B cell (primary cell): Measurements from ENCODE around the gene SPACA5. TPM values are rescaled to one million over a fixed set of nuclear protein-coding genes. Genes with fewer than 3 reads are reported as not detected.
A peak's percentile ranks its signal among the peaks of the same experiment; 100 is the strongest.
"Not testable (repeated sequence)": the region's sequence is repeated elsewhere in the genome, so short reads cannot be mapped to it uniquely, and the experiment has no call there.

ENCODE experiments used
- ATAC-seq: fragments of 200-7000 bp; cut with Tn5 transposase; one replicate; pipeline ENCODE4 v1.10.0; 2021; ENCODE audit warnings: low read depth, mild to moderate bottlenecking, moderate number of reproducible peaks, moderate library complexity
- CTCF ChIA-PET: fragments of 350-600 bp; sonication (Branson Sonifier 250); formaldehyde crosslinking; loops from one replicate; lab custom pipeline; 2021; ENCODE audit warnings: antibody characterized with exemption, inconsistent platforms; lab: Charles Lee
- POLR2A ChIA-PET: fragments of 350-600 bp; sonication (Branson Sonifier 250); formaldehyde crosslinking; loops from one replicate; lab custom pipeline; 2021; ENCODE audit warnings: antibody characterized with exemption; lab: Charles Lee
- DNase-seq: peaks from one replicate; pipeline ENCODE4 v3.0.0; 2013
- H2AFZ ChIP-seq: 2 replicates; pipeline ENCODE4 v1.6.1; 2012; ENCODE audit warnings: mild to moderate bottlenecking, low read depth, low read length; ENCODE audit not compliant: insufficient read depth, poor library complexity, severe bottlenecking
- H3K27ac ChIP-seq, 2 donors: 1 replicate in 1 of 2; 2 replicates in 1 of 2; pipeline ENCODE4 v1.5.1; 2012 to 2013; ENCODE audit warnings: low read length in 2 of 2, mild to moderate bottlenecking in 2 of 2, moderate library complexity in 1 of 2
- H3K27me3 ChIP-seq, 4 experiments: fragments of 200-600 bp in 1 of 4; sonication (generic) in 1 of 4; replicated peaks in 1 of 4; 1 replicate in 2 of 4; 2 replicates in 2 of 4; pipeline versions ENCODE4 v1.6.1 to v1.7.0; 2013 to 2016; ENCODE audit warnings: low read length in 3 of 4, mild to moderate bottlenecking in 2 of 4, mixed read lengths in 1 of 4, moderate library complexity in 1 of 4; ENCODE audit not compliant: insufficient read depth in 4 of 4, control insufficient read depth in 3 of 4; ENCODE audit errors: control extremely low read depth in 1 of 4
- H3K36me3 ChIP-seq, 2 experiments: replicated peaks in 1 of 2; 1 replicate in 1 of 2; 2 replicates in 1 of 2; pipeline versions ENCODE4 v1.6.1 to v1.7.1; 2013; ENCODE audit warnings: low read length in 1 of 2; ENCODE audit not compliant: insufficient read depth in 2 of 2, control insufficient read depth in 1 of 2; ENCODE audit errors: control extremely low read depth in 1 of 2, extremely low read depth in 1 of 2
- H3K4me1 ChIP-seq, 2 donors: fragments of 200-600 bp in 1 of 2; sonication (generic) in 1 of 2; 1 replicate in 1 of 2; 2 replicates in 1 of 2; pipeline versions ENCODE4 v1.5.1 to v1.6.1; 2013 to 2017; ENCODE audit warnings: low read length in 2 of 2; ENCODE audit not compliant: control insufficient read depth in 2 of 2, insufficient read depth in 2 of 2
- H3K4me2 ChIP-seq: replicated peaks from 2 replicates; pipeline ENCODE3; 2012; ENCODE audit warnings: mild to moderate bottlenecking, low read depth, low read length; ENCODE audit not compliant: poor library complexity, severe bottlenecking
- H3K4me3 ChIP-seq, 5 experiments: fragments of 200-600 bp in 1 of 5; sonication (generic) in 1 of 5; 1 replicate in 3 of 5; 2 replicates in 2 of 5; pipeline versions ENCODE4 v1.5.1 to v1.7.0; 2011 to 2016; ENCODE audit warnings: low read length in 4 of 5, mild to moderate bottlenecking in 4 of 5, low read depth in 2 of 5, control low read depth in 1 of 5, moderate library complexity in 1 of 5; ENCODE audit not compliant: insufficient read depth in 1 of 5; ENCODE audit errors: control extremely low read depth in 1 of 5, extremely low read depth in 1 of 5
- H3K79me2 ChIP-seq: fragments of 200-600 bp; sonication (generic); one replicate; pipeline ENCODE4 v1.6.0; 2016; ENCODE audit warnings: low read length; ENCODE audit not compliant: control insufficient read depth, insufficient read depth
- H3K9ac ChIP-seq: fragments of 200-600 bp; sonication (generic); 2 replicates; pipeline ENCODE4 v1.6.1; 2017; ENCODE audit warnings: mild to moderate bottlenecking, low read length, moderate library complexity
- H3K9me3 ChIP-seq, 3 donors: one replicate each; pipeline versions ENCODE4 v1.6.1 to v1.7.1; 2013; ENCODE audit warnings: low read length in 2 of 3; ENCODE audit not compliant: control insufficient read depth in 2 of 3, insufficient read depth in 1 of 3; ENCODE audit errors: control extremely low read depth in 1 of 3
- H4K20me1 ChIP-seq: 2 replicates; pipeline ENCODE4 v1.6.0; 2012; ENCODE audit warnings: mild to moderate bottlenecking, low read length; ENCODE audit not compliant: insufficient read depth, control insufficient read depth, poor library complexity, severe bottlenecking
- H3K27ac Mint-ChIP-seq: one replicate; pipeline ENCODE4 v1.8.0; 2021; ENCODE audit warnings: mixed read lengths
- H3K27me3 Mint-ChIP-seq: one replicate; pipeline ENCODE4 v1.8.0; 2021; ENCODE audit warnings: mixed read lengths
- H3K4me1 Mint-ChIP-seq: one replicate; pipeline ENCODE4 v1.8.0; 2021; ENCODE audit warnings: mixed read lengths
- H3K4me3 Mint-ChIP-seq: one replicate; pipeline ENCODE4 v1.8.0; 2021; ENCODE audit warnings: mixed read lengths
- H3K9me3 Mint-ChIP-seq: one replicate; pipeline ENCODE4 v1.8.0; 2022; ENCODE audit warnings: mixed read lengths; ENCODE audit not compliant: insufficient read depth
- CTCF ChIP-seq: fragments of 200-600 bp; IDR thresholded peaks from one replicate; pipeline ENCODE4 v1.8.0; 2022; ENCODE audit warnings: antibody characterized with exemption, mild to moderate bottlenecking
- EZH2 ChIP-seq: IDR thresholded peaks from 2 replicates; pipeline ENCODE4 v1.6.1; 2012; ENCODE audit warnings: borderline replicate concordance, low read depth, mild to moderate bottlenecking, moderate library complexity, low read length; ENCODE audit not compliant: insufficient read depth, poor library complexity, severe bottlenecking
- WGBS: methylation state at CpG from one replicate; pipeline ENCODE4 v1.1.5; 2013; ENCODE audit warnings: missing lambda C conversion rate; ENCODE audit not compliant: insufficient coverage; 5-methylcytosine and 5-hydroxymethylcytosine counted together
- intact Hi-C: fragments of 100-400 bp; cut with micrococcal nuclease; formaldehyde crosslinking; loops from one replicate; pipeline ENCODE4 v1.10.0; 2022
- polyA plus RNA-seq: library from polyadenylated mRNA; depleted of rRNA; stranded (reverse); fragments of >200 nt; gene quantifications from 2 replicates; pipeline ENCODE4 v1.2.3, GENCODE V29; 2012
- total RNA-seq, 2 donors: library from RNA; stranded (reverse); fragments of 120-200 nt in 1 of 2; gene quantifications; 1 replicate in 1 of 2; 2 replicates in 1 of 2; pipeline versions ENCODE4 v1.2.3 to v1.2.4, GENCODE V29; 2013 to 2022

SPACA5 gene
- total and polyA plus RNA-seq, 2 donors (not counting 1 experiment from before 2014, with no cell fraction given): not detected

DNA sequence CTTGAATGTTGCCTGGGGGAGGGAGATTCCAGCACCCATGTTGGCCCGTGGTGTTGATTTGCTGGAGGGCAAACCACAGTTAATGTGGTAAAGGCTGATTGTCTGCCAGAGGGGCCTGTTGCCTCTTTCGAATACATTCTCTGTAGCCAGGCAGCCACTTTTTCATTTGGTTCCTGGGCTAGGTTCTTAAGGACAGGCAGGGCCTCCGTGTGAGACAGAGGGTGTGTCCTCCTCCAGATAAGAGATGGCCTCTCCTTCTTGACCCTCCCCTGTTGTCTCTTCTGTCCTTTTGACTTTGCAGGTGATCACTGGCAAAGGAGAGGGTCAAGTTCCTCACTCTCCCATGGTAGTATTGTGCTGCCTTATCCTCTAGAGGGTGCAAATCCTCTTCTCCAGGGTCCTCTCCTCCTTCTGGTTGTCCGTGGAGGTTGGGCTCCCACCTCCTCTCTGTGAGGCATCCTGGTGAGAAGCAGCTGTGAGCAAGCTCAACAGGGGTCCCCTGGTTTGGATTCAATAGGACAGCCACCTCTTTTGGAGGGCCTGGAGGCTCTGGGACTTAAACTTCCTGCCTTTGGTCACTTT is 47.9 kb upstream of the SPACA5 start:
- H4K20me1 ChIP-seq: no peaks in the 10 kb centered on the region
- H3K4me2 ChIP-seq: no peak overlapping the region
- no peak overlapping the region for H3K4me3 Mint-ChIP-seq
- intact Hi-C loops: no loop called here
- TF ChIP-seq CTCF: no peak
- no peak for TF ChIP-seq EZH2
- no peak overlapping the region for H3K4me3 ChIP-seq
- POLR2A ChIA-PET: no interaction called here
- H3K4me1 ChIP-seq: peaks cover 4 to 8% of the 10 kb centered on the region in 2 donors
- no peaks in the 10 kb centered on the region for H3K79me2 ChIP-seq
- H3K27me3 ChIP-seq: no peaks in the 10 kb centered on the region
- peaks cover 17% of the 10 kb centered on the region for H3K4me1 Mint-ChIP-seq
- no peak overlapping the region for H3K9ac ChIP-seq
- ATAC-seq (peak; percentile 43), DNase-seq (peak; percentile 9)
- no peak overlapping the region for H2AFZ ChIP-seq
- no peaks in the 10 kb centered on the region for H3K27me3 Mint-ChIP-seq
- WGBS: 10% methylated on average over 1 of the region's 4 CpGs
- no peaks in the 10 kb centered on the region for H3K9me3 ChIP-seq
- H3K27ac Mint-ChIP-seq: no peak overlapping the region
- no peaks in the 10 kb centered on the region for H3K9me3 Mint-ChIP-seq
- CTCF ChIA-PET: no interaction called here
- H3K27ac ChIP-seq: no peak overlapping the region
- H3K36me3 ChIP-seq: no peaks in the 10 kb centered on the region

DNA sequence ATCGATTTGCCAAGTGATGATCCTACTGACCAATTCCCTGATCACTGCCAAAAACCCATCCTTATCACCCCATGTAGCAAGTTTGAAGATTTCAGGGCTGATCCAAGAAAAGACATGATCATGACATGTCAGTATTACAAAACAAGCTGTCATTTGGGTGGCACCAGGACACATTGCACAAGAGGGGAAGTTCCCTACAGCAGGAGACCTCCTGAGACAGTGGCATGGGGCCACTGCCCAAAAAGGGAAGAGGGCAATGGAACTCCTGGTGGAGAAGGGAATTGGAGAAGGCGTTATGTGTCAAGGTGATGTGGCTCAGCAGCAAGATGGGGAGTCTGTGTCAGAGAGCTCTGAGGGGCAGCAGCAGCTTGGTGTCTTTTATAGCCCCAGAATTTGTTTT is 46.4 kb upstream of the SPACA5 start:
- peak overlapping the region; percentile 44 for H3K4me3 Mint-ChIP-seq
- POLR2A ChIA-PET: no interaction called here
- Histone ChIP-seq H3K36me3 (no peaks in the 10 kb centered on the region), H3K4me3 (no peak overlapping the region), H4K20me1 (no peaks in the 10 kb centered on the region), H3K79me2 (no peaks in the 10 kb centered on the region), H3K27ac (no peak overlapping the region), H3K27me3 (no peaks in the 10 kb centered on the region), H2AFZ (no peak overlapping the region), H3K9me3 (peaks cover 0 to 2% (median 0%) of the 10 kb centered on the region in 3 donors), H3K4me1 (peaks cover 4 to 8% of the 10 kb centered on the region in 2 donors), H3K9ac (no peak overlapping the region), H3K4me2 (no peak overlapping the region)
- H3K9me3 Mint-ChIP-seq: peaks cover 4% of the 10 kb centered on the region
- no peak overlapping the region for H3K27ac Mint-ChIP-seq
- whole genome bisulfite sequencing: 85% methylated on average over 2 of the region's 2 CpGs
- peaks cover 17% of the 10 kb centered on the region for H3K4me1 Mint-ChIP-seq
- no peaks in the 10 kb centered on the region for H3K27me3 Mint-ChIP-seq
- DNase-seq: no peak
- CTCF ChIA-PET: no interaction called here
- TF ChIP-seq EZH2 (no peak), CTCF (no peak)
- ATAC-seq: no peak
- intact Hi-C loops: no loop called here

DNA sequence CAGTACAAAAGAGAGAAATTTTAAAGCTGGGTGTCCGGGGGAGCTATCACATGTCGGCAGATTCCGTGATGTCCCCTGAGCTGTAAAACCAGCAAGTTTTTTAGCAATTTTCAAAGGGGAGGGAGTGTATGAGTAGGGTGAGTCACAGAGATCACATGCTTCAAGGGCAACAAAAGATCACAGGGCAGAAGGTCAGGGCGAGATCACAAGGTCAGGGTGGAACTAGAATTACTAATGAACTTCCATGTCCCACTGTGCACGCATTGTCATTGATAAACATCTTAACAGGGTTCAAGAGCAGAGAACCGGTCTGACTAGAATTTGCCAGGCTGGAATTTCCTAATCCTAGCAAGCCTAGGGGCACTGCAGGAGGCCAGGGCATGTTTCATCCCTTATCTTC is 45.0 kb upstream of the SPACA5 start:
- ATAC-seq, H3K9me3 ChIP-seq, H3K27me3 ChIP-seq, DNase-seq, H2AFZ ChIP-seq, intact Hi-C loops, H3K27ac ChIP-seq, H3K27ac Mint-ChIP-seq, H3K4me1 ChIP-seq, H3K4me2 ChIP-seq, H3K9ac ChIP-seq, H3K27me3 Mint-ChIP-seq, POLR2A ChIA-PET, H3K79me2 ChIP-seq, H3K4me3 Mint-ChIP-seq, CTCF ChIA-PET, H3K36me3 ChIP-seq, H3K9me3 Mint-ChIP-seq, H4K20me1 ChIP-seq, H3K4me3 ChIP-seq: not testable (repeated sequence)
- WGBS: 100% methylated on average over 4 of the region's 6 CpGs
- peaks cover 17% of the 10 kb centered on the region for H3K4me1 Mint-ChIP-seq
